ENCODE measurements around the gene SLC34A2. TPM values are rescaled to one million over a fixed set of nuclear protein-coding genes. Genes with fewer than 3 reads are reported as not detected.

SLC34A2 gene
- total RNA-seq, 6 donors from 2014 or later: 618 to 2,772 (median 1,642) TPM

GRCh38 chr4:25694466-25694865 is 38.8 kb downstream of the SLC34A2 start:
- Histone ChIP-seq H3K9me3 (peaks cover 0 to 10% (median 0%) of the 10 kb centered on the region in 4 donors), H3K4me3 (no peak overlapping the region), H3K27me3 (no peaks in the 10 kb centered on the region), H3K36me3 (no peaks in the 10 kb centered on the region), H3K27ac (no peak overlapping the region), H3K4me1 (no peaks in the 10 kb centered on the region)
- TF ChIP-seq POLR2A (IDR thresholded peaks at IDR 0.05) (no peak), EP300 (IDR thresholded peaks at IDR 0.05) (no peak), CTCF (IDR thresholded peaks at IDR 0.05) (no peak), POLR2AphosphoS5 (IDR thresholded peaks at IDR 0.05) (no peak)
- 36 to 59% methylated on average over 3 of the region's 3 CpGs for WGBS, 2 donors
- DNase-seq (no peak), ATAC-seq (ENCODE audit: low FRiP score in 2 of 2) (no peak)

- no peaks in the 10 kb centered on the region for H3K36me3 ChIP-seq
- H3K27me3 ChIP-seq: no peaks in the 10 kb centered on the region
- no peak overlapping the region for H3K4me3 ChIP-seq
- DNase-seq (no peak), ATAC-seq (ENCODE audit: low FRiP score in 2 of 2) (no peak)
- H3K4me1 ChIP-seq: no peaks in the 10 kb centered on the region
- no peak for TF ChIP-seq CTCF (IDR thresholded peaks at IDR 0.05)
- no peak for TF ChIP-seq EP300 (IDR thresholded peaks at IDR 0.05)
- no peak for TF ChIP-seq POLR2AphosphoS5 (IDR thresholded peaks at IDR 0.05)
- no peak for TF ChIP-seq POLR2A (IDR thresholded peaks at IDR 0.05)
- H3K27ac ChIP-seq: no peak overlapping the region
- peaks cover 0 to 4% (median 0%) of the 10 kb centered on the region in 4 donors for H3K9me3 ChIP-seq
- WGBS, 2 donors: 56 to 60% methylated on average over 5 of the region's 5 CpGs
These were observed 40.8 kb downstream of the SLC34A2 start for GRCh38 chr4:25696409-25696808.

- TF ChIP-seq EP300 (IDR thresholded peaks at IDR 0.05) (no peak), POLR2A (IDR thresholded peaks at IDR 0.05) (no peak), POLR2AphosphoS5 (IDR thresholded peaks at IDR 0.05) (no peak), CTCF (IDR thresholded peaks at IDR 0.05) (no peak)
- 78 to 83% methylated on average over 5 of the region's 5 CpGs for WGBS, 2 donors
- H3K27me3 ChIP-seq: no peaks in the 10 kb centered on the region
- ATAC-seq (ENCODE audit: low FRiP score in 2 of 2) (no peak), DNase-seq (no peak)
- H3K27ac ChIP-seq: no peak overlapping the region
- no peaks in the 10 kb centered on the region for H3K36me3 ChIP-seq
- H3K4me3 ChIP-seq: no peak overlapping the region
- H3K9me3 ChIP-seq: no peaks in the 10 kb centered on the region
- H3K4me1 ChIP-seq: no peaks in the 10 kb centered on the region
These were observed 41.9 kb downstream of the SLC34A2 start for GRCh38 chr4:25697516-25697915.

- WGBS, 2 donors: 83 to 84% methylated on average over 4 of the region's 4 CpGs
- TF ChIP-seq POLR2AphosphoS5 (IDR thresholded peaks at IDR 0.05): no peak
- TF ChIP-seq EP300 (IDR thresholded peaks at IDR 0.05): no peak
- no peak for TF ChIP-seq CTCF (IDR thresholded peaks at IDR 0.05)
- no peak for TF ChIP-seq POLR2A (IDR thresholded peaks at IDR 0.05)
- ATAC-seq (ENCODE audit: low FRiP score in 2 of 2) (no peak), DNase-seq (no peak)
- Histone ChIP-seq H3K36me3 (no peaks in the 10 kb centered on the region), H3K4me1 (no peaks in the 10 kb centered on the region), H3K4me3 (no peak overlapping the region), H3K27me3 (no peaks in the 10 kb centered on the region), H3K9me3 (no peaks in the 10 kb centered on the region), H3K27ac (no peak overlapping the region)
These were observed 45.0 kb downstream of the SLC34A2 start for GRCh38 chr4:25700661-25701060.

GRCh38 chr4:25702848-25703247 is 47.2 kb downstream of the SLC34A2 start:
- ATAC-seq (ENCODE audit: low FRiP score in 2 of 2) (no peak), DNase-seq (no peak)
- H3K4me1 ChIP-seq: no peaks in the 10 kb centered on the region
- WGBS, 2 donors: 63 to 69% methylated on average over 5 of the region's 5 CpGs
- no peak overlapping the region for H3K4me3 ChIP-seq
- H3K27ac ChIP-seq: no peak overlapping the region
- no peaks in the 10 kb centered on the region for H3K36me3 ChIP-seq
- no peaks in the 10 kb centered on the region for H3K9me3 ChIP-seq
- no peak for TF ChIP-seq POLR2A (IDR thresholded peaks at IDR 0.05)
- TF ChIP-seq EP300 (IDR thresholded peaks at IDR 0.05): no peak
- TF ChIP-seq CTCF (IDR thresholded peaks at IDR 0.05): no peak
- no peak for TF ChIP-seq POLR2AphosphoS5 (IDR thresholded peaks at IDR 0.05)
- H3K27me3 ChIP-seq: no peaks in the 10 kb centered on the region

Measured in upper lobe of left lung (tissue), 6 donors.